ENCODE measurements around the gene DPF3.

DPF3 gene

GRCh38 chr14:72893636-72894322, at the start of gene DPF3:
Gene DPF3 (minus strand): TSS chr14:72894101. CDS start chr14:72894088, 13 bp downstream.
- DNase-seq = peak; percentile 76 to 85 (median 80)

DNA sequence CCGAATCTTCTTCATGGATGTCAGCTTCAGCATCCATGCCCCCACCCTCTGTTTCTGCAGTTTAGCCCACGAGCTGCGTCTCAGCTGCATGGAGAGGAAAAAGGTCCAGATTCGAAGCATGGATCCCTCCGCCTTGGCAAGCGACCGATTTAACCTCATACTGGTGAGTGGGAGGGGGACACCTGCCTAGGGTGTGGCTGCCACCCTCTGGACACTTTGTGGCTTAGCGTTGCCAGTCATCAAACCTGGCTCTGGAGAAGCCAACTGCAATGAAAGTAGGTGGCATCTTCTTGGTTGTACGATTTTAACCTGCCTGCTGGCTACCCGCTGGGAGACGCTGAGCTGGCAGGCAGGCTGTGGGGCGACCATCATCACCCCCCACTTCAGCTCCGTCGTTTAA, 49.0 kb upstream of the DPF3 start:
- no peak for DNase-seq

DNA sequence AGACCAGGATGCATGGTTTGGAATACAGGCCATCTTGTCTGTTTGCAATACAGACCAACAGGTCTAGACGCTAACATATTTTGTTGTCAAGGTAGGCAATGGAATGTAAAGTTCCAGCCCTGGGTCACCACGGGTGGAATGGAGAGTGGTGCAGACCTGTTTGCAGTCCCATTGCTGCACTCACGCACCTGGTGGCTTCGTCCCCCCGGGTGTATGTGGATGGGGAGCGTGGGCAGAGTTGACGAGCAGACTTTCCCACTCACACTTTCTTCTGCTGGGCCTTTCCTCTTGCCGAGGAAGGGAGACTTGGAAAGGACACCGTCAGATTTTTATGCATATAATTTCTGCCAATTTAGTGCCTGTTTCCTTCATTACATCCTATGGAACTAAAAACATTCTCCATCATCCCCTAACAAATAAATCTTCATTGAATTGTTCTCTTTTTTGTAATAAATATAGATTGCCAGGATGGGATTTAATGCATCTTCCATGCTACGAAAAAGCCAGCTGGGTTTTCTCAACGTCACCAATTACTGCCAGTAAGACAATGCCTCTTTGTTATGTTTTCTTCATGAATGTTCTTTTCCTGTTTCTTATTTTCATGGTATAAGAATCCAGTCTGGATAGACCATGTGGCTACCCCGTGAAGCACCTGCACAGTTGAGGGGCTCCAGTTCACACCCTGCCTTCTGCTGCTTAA, 47.5 kb upstream of the DPF3 start:
- DNase-seq = no peak

GRCh38 chr14:72939630-72940029, 45.7 kb upstream of the DPF3 start:
- DNase-seq = no peak

GRCh38 chr14:72932893-72933292, 39.0 kb upstream of the DPF3 start:
- no peak for DNase-seq

DNA sequence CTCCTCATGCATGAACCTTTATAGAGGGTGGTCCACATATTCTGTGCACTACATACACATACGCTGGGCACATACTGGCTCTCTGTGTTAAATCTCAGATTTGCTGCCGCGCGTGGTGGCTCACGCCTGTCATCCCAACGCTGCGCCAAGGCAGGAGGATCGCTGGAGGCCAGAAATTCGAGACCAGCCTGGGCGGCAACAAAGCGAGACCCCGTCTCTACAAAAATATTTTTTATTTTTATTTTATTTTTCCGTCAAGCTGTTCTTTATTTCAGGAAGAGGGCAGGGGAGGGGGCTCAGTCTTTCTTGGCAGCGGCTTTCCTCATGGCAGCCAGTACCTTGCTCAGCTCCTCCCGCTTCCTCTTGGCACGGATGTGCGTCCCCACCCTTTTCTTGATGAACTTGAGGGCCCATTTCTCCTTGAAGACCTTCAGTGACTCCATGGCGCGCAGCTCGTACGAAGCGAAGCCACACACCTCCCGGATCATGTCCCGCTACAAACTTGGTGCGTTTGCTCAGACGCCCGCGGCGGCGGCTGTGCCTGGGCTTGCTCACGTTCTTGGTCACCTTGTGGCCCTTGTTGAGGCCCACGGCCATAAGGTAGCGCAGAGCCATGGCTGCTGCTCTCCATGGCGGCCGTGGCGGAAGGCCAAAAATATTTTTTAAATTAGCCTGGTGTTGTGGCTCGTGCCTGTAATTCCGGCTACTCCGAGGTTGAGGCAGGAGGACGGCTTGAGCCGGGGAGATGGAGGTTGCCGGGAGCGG, 35.6 kb upstream of the DPF3 start:
- DNase-seq = no peak

- no peak for DNase-seq
These were observed 35.0 kb upstream of the DPF3 start for GRCh38 chr14:72928872-72929271.

DNA sequence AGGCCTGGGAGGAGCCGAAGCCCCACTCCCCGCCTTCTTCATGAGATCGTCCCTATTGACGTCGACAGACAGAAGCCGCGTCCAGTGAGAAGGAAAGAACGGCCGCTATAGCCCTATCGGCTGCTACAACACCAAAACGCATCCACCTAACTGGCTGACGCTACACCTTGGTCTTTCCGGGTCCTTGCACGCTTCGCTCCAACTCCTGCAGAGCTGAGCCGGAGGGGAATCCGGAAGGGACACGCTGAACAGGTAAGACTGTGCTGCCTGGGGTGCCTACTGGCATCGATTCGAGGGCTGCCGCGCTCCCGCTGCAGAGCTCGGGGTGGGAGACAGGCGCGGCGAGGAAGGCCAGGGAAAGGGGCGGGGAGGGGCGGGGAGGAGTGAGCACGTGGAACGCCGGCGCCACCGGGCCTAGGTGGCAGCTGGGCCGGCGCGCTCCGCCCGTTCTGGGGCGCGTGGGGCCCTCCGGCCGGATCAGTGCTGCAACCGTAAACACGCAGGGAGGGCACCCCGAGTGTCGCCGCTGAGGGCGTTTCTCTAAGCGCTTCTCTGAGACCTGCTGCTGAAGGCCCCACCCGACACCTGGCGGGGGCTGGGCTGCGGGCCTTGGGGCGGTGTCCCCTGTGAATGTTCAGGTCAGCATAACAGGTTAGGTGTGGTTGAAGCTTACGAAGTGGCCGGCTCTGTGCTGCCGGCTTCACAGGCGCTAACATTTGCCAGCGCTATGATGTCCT, 32.6 kb upstream of the DPF3 start, which contains the start of gene DCAF4:
Gene DCAF4 (plus strand): TSS at position 173 of the 737 bp plus-strand sequence. CDS start 11,515 bp downstream, outside the sequence.
- peak; percentile 76 to 89 (median 87) for DNase-seq

DNA sequence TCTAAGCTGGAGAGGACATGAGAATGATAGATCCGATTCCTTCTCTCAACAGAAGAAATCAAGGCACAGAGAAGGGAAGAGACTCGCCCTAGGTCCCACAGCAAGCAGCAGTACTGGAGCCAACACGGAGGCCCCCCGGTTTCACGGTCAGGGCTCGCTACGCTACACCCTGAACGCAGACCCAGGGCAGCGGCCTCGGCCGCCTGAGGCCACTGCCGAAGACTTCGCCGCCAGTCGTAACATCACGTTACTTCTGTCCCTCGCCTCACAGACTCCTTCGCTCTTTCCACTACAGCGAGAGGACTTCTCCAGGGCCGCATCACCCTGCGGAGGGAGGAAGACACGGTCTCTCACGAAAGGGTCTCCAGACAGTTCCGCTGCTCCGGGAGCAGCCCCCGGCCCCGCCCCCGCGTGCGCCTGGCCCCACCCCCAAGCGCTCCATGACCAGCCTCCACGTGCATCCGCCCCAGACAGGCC, 32.0 kb upstream of the DPF3 start:
- DNase-seq = no peak

DNA sequence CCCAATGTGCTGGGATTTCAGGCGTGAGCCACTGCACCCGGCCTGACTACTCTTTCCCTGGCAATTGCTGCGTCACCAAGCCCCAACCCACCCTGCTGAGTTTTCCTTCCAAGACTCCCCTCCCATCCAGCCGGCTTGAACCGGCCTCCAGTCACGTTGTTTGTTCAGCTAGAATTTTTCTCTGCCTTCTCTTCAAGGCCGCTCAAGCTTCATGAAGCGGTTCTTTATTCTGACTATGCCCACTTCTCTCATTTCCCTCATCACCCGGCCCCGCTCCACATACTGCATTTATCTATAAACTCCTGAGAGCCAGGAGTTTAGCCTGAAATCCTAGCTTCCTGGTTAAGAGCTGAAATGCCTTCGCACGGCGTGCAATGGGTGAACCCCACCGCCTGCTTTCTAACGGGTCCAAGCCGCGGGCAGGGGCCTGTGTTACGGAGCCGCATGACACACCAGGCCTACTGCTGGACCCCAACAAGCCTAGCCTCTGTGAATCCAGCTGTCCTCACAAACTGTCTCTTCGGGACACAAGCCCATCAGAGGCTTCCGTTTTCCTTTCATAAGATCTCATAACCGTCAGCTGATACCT, 31.4 kb upstream of the DPF3 start:
- DNase-seq = no peak

DNA sequence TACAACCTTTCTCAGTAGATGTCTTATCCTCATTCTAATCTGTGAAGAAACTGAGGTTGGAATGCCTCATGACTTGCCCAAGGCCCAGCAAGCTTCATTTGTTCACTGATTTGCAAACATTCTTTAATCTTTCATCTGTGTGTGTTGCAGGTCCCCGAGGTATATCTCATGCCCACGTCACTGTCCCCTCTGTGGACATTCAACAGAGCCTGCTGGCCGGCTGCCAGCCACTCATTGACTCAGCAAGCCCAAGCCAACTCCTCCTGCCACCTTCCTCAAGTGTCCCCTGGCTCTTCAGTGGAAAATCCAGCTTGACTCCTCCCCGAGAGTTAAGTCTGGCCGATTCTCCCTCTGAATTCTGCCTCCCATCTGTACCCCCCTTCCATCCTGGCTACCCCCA, 30.4 kb upstream of the DPF3 start:
- no peak for DNase-seq

- DNase-seq = no peak
These were observed 27.5 kb upstream of the DPF3 start for GRCh38 chr14:72921396-72921795.

DNA sequence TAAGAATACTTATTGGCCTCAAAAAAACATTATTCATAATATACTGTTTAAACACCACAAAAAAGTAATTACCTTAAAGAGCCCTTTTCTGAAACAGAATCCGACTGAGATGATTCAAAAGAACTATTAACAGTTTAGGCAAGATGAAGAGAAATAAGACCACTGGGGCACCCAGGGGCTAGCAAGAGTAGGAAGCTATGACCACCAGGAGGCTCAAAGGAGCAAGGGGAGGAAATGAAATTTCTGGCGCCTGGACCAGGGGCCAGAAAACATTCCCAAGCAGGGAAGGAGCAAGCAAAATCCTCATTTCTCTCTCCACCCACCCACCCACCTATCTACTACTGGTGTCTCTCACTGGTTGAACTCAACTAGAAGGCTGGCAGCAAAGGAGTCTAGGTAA, 26.1 kb upstream of the DPF3 start:
- no peak for DNase-seq

- DNase-seq = no peak
These were observed 23.3 kb upstream of the DPF3 start for GRCh38 chr14:72917094-72917802.

DNA sequence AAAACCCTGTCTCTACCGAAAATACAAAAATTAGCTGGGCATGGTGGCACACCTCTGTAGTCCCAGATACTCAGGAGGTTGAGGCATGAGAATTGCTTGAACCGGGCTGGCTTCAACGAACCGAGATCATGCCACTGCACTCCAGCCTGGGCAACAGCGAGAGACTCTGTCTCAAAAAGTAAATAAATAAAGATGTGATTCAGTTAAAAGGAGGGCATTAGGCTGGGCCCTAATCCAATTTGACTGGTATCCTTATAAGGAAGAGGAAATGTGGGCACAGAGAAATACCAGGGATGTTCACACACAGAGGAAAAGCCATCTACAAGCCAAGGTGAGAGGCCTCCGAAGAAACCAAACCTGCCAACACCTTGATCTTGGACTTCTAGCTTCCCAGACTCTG, 22.3 kb upstream of the DPF3 start:
- DNase-seq = no peak

DNA sequence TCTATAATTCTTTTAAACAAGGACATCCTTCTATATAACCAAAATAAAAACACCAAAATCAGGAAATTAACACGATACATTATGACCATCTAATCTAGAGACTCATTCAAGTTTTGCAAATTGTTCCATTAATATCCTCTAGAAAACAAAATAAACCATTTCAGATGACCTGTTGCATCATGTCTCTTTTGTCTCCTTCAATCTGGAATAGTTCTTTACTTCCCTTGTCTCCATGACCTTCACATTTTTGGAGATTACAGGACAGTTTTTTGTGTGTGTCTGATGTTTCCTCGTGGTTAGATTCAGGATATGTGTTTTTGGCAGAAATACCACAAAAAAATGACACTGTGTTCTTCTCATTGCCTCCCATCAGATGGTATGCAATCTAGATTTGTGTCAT, 19.9 kb upstream of the DPF3 start:
- no peak for DNase-seq

DNA sequence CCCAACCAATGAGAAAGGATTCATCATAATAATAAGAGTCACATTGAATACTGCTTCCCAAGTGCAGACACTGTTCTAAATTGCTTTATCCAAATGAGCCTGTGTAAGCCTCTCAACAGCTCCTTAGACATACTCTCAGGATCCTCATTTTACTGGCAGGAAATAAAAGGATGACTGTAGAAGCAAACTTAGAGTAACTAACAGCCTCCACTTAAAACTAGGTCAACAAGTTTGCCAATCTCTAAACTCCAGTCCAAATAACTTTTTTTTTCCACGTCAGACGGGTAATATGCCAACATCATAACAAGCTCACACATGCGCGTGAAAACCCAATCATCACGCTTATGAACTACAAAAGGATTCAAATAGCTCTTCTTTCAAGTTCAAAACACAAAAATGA, 15.3 kb upstream of the DPF3 start:
- no peak for DNase-seq

GRCh38 chr14:72907886-72908285, 14.0 kb upstream of the DPF3 start:
- DNase-seq = no peak

DNA sequence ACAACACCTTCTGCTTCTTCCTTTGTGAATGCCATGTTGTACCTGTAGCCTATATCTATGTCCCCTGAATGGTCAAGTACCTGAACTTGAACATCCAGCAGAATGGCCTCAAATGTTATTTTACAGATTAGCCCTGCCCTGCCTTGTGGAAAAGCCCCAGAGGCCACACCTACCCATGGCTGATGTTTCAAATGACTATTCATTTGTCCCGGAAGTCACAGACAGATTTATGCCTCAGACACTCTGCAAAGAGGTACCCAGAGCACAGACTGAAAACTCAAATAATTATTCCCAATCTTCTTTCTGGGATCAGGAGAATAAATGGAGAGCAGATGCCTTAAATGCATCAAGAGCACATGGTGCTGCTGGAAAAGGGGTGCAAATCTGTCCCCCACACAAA, 13.0 kb upstream of the DPF3 start:
- DNase-seq = no peak

GRCh38 chr14:72906316-72906715, 12.4 kb upstream of the DPF3 start:
- no peak for DNase-seq

- DNase-seq = peak; percentile 11 to 19 (median 15)
These were observed 11.1 kb upstream of the DPF3 start for GRCh38 chr14:72904840-72905561.

Data from activated CD4-positive, CD25-positive, alpha-beta regulatory T cell (primary cell).